GM21723 (cell line): ENCODE measurements around the gene PDE6G.
"Not testable (repeated sequence)": the region's sequence is repeated elsewhere in the genome, so short reads cannot be mapped to it uniquely, and the experiment has no call there.

Experiments used
- ATAC-seq: cut with Tn5 transposase; IDR thresholded peaks from one replicate; pipeline ENCODE4 v1.9.1; 2021; ENCODE audit warnings: mild to moderate bottlenecking, moderate library complexity; ENCODE audit not compliant: unreplicated experiment

PDE6G gene

GRCh38 chr17:81687770-81688541 lies 31.6 kb upstream of the PDE6G start:
- ATAC-seq, result no peak

DNA sequence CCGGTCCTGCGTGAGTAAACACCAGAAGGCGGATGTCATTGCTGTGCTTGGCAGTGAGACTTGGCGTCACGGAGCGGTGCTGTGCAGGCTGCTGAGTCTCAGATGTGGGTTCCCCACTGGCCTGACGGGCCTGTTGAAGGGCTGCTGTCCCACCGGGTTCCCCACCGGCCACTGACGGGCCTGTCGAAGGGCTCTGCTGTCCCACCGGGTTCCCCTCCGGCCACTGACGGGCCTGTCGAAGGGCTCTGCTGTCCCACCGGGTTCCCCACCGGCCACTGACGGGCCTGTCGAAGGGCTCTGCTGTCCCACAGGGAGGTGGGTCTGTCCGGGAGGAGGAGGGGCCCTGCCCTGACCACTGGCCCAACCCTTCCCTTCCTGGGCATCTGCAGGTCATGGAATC lies 30.3 kb upstream of the PDE6G start:
- no peak for ATAC-seq

- no peak for ATAC-seq
Observed at GRCh38 chr17:81685108-81685507, 28.8 kb upstream of the PDE6G start.

DNA sequence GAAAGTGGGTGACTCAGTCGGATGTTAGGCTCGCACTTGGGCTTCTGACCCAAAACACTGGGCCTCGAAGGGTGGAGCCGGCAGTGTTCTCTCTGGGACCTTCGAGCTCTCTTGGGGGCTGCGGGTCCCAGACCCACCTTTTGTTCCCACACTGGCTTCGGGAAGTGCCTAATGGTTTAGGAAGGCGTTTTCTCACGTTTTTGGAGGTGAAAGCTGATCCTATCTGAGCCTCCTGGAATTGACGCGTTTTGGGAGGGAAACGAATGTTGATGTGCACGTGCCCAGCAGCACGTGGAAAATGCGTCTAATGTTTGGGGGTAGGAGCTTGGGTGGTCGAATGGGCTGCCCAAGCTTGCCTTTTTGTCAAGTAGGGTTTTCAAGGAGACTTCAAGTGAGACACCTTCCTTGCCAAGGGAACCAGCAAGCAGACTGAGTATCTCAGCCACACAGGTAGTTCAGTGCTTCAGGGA lies 28.1 kb upstream of the PDE6G start:
- no peak for ATAC-seq

- ATAC-seq, result peak; percentile 84
Observed at GRCh38 chr17:81683584-81684441, 27.5 kb upstream of the PDE6G start, which contains the start of the genes ARL16 and HGS. ARL16 (minus strand) TSS chr17:81683797; CDS start chr17:81683753, 44 bp downstream. HGS (plus strand) TSS chr17:81684011; CDS start chr17:81684067, 56 bp downstream.

DNA sequence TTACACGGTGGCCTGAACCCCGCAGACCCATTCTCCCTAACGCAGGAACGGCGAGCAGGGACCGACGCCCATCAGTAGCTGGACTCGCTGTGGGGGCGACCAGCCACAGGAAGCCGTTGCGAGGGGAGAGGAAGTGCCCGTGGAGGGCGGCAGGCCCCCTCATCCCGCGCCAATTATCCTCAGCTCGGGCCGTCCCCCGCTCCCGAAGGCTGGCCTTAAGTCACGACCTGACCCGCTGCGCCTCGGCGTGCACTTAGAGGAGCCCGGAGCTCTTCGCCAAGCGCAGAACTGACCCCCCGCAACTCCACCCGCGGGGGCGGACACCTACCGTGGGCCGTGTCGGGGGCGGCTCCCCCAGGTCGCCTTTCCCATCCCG lies 26.9 kb upstream of the PDE6G start:
- peak; percentile 27 for ATAC-seq

GRCh38 chr17:81682565-81683207 lies 26.3 kb upstream of the PDE6G start:
- no peak for ATAC-seq

DNA sequence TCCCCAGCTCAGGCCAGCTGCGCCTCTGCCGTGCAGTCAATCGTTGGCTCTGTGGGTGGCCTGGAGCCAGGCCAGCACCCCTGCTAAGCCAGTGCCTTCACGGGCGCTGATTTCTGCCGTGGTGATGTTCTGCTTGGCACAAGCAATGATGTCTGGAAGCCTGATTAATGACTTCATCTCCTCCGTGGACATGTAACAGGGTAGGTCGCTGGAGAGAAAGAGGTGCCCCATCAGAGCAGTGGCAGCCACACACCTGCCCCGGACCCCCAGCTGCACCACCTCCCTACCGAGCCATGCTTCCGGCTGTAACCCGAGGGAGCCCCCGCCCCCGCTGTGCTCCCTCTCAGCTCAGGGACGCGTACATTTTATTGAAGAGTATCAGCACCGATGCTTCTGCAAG lies 25.3 kb upstream of the PDE6G start:
- no peak for ATAC-seq

- ATAC-seq, result no peak
Observed at GRCh38 chr17:81680150-81680549, 23.8 kb upstream of the PDE6G start.

DNA sequence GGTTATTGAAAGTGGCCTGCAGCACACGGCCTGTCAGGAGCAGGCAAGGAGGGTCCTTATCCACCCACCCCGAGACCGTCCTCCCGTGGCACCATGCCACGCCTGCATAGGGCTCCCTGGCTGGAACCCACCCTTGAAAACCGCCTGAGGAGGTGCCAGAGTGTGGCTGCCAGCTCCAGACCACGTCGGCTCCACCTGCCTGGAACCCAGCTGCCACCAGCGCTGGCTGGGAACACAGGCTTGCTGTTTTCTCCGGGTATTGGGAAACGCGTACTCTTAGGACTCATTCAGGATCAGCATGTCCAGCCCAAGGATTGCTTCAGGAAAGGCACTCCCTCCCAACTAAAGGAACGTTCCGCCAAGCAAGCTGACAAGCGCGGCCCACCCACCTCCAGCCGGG lies 20.6 kb upstream of the PDE6G start:
- no peak for ATAC-seq

DNA sequence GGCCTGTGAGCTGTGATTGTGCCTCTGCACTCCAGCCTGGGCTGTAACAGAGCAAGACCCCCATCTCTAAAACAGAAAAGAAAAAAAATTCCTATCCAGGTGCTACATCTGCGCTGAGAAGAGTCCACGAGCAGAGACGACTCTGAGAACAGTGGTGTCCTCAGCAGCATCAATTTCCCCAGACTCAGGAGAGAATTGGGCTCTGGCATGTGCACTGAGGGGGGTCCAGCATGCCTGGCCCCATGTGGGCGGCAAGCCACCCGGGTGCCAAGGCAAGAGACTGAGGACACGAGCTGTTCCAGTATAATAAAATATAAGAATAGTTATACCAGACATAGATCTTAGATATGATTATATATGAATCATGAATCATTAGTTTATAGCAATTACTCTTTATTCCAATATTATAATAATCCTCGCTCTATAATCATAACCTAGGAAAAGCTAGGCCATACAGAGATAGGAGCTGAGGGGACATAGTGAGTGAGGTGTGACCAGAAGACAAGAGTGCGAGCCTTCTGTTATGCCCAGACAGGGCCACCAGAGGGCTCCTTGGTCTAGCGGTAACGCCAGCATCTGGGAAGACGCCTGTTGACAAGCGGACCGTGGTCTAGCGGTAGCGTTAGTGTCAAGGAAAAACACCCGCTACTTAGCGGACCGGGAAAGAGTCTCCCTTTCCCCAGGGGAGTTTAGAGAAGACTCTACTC lies 19.3 kb upstream of the PDE6G start:
- not testable (repeated sequence) for ATAC-seq

DNA sequence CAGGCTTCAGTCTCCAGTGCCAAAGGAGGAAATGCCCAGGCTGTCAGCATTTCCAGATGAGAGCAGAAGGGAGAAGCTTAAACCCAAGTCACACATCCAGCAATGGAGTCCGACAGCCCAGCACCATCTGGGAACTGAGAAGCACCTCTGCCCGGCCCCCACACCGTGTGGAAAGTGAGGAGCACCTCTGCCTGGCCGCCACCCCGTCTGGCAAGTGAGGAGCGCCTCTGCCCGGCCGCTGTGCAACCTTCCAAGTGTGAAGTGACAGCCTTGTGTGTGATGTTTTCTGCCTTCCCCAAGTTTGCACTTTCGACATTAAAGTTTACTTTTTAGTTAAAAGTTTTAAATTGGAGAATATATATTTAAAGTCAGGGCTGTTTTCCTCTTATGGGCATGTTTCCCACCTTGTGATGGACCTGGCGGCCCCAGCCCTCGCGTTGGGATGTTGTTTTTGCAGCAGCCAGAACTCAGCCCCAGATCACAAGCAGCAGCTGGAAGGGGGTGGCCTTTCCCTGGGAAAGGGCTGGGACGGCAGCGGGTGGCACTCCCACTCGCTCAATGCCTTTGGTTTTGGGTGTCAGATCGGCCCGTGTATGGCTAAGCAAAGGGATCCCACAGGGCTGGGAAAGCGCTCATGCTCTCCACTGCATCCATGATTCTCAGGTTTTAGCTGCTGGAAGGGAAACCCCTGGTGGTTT lies 17.4 kb upstream of the PDE6G start:
- ATAC-seq, result no peak

DNA sequence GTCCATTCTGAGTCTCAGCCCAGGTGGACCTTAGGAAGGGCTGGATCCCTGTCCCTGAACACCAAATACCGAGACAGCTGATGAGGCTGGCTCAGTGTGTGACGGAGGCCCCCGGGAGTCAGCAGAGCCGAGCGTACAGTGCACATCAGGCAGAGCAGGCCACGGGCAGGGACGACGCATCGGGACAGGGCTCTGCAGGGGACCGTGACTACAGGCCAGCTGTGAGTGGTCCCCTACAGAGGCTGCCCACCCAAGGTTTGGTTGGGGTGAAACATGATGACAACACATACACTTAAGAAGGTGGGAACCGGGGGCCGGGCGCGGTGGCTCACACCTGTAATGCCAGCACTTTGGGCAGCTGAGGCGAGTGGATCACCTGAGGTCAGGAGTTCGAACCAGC lies 16.6 kb upstream of the PDE6G start:
- ATAC-seq, result no peak

GRCh38 chr17:81672504-81672903 lies 16.2 kb upstream of the PDE6G start:
- no peak for ATAC-seq

DNA sequence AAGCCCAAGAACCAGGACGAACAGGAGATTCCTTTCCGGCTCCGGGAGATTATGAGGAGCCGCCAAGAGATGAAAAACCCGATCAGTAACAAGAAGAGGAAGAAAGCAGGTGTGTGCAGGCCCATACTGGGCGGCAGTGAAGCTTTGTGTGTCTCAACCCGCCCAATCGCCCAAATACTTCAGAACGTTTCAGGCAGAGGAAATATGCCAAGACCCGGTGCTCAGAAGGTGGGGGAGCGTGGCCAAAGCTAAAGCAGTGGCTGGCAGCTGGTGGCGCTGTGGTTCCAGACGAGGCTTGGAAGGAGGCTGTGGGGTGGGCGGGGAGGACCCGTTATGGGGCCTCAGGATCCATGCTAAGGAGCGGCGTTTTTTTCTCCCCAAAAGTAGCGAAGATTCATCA lies 11.4 kb upstream of the PDE6G start:
- ATAC-seq, result no peak

- peak; percentile 86 for ATAC-seq
Observed at GRCh38 chr17:81666342-81667191, 10.2 kb upstream of the PDE6G start, which contains the start of the genes CCDC137 and OXLD1. CCDC137 (plus strand) TSS chr17:81666737; CDS start chr17:81666767, 30 bp downstream. OXLD1 (minus strand) TSS chr17:81666605; CDS start chr17:81666577, 28 bp downstream.

- no peak for ATAC-seq
Observed at GRCh38 chr17:81666092-81666341, 9.7 kb upstream of the PDE6G start.

DNA sequence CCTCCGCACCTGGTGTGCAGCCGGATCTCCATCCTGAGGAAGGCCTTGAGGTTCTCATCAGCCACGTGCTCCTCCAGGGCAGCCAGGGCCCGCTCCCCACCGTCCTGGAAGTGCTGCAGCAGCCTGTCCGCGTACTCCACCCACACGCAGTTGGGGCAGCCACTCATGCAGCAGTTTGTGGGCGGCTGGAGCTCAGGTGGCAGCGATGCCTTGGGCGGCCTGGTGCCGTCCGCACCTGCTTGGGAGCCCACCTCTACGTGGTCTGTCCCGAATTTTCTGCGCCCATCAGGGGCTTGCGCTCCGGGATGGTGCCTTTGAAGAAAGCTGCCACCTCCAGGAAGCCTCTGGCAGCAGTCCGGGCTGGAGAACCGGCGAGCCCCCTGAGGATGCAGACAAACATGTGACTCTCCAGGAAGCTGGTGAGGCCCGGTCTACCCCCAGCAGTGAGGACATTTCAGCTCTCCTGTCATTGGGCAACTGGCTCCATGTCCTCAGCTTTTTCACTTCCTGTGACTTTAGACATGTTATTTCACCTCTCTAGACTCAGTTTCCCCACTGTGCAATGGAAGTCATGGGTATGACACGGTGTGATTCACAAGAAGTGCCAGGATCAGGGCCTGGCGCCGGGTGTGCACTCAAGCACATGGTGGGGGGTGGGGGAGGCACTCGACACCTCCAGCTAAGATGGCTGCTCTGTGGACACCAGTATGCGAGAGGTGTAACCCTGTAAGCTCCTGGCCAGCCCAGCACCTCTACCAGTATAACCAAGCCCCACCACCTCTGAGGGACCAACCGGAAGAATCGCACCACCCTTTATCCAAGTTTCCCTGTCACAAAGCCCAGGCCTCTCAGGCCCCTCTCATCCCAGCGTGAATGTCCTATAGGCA lies 9.1 kb upstream of the PDE6G start:
- ATAC-seq, result peak; percentile 17
